ENCODE measurements around the gene LKAAEAR1.
"Not testable (repeated sequence)": the region's sequence is repeated elsewhere in the genome, so short reads cannot be mapped to it uniquely, and the experiment has no call there.

The LKAAEAR1 gene, protein sequence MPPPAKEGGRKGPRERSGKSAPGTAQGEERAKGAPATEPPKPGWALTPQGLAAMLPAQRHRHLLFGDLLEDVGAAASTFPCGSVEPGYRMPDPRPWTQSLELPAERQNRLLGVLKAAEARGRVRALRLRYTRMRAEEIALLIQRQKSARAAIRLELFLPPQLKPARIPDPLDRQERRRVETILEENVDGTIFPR

DNA sequence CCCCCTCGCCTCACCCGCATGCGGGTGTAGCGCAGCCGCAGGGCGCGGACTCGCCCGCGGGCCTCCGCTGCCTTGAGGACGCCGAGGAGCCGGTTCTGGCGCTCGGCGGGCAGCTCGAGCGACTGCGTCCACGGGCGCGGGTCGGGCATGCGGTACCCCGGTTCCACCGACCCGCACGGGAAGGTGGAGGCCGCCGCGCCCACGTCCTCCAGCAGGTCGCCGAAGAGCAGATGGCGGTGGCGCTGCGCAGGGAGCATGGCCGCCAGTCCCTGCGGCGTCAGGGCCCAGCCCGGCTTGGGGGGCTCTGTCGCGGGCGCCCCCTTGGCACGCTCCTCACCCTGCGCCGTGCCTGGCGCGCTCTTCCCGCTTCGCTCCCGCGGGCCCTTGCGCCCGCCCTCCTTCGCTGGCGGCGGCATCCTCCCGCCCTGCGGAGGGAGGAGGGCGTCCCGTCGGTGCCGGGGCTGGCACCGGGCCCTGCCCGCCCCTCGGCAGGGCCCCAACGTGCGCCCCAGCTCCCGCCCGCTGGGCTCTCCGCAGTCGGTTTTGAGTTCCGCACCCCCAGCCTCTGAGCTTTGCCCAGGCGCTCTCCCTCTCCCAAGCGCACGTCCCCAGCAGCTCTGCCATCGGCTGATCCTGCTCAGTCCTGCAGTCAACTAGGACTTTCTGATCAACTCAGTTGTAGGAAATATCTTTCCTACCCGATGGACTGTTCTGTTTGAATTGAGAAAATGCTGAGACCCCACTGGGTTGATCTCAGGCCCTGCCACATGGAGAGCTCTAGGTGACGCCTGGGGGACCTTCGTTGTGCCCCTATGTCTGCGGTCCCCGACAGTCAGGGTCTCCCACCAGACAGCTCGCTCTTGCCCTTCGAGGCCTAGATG lies at the start of gene LKAAEAR1:
LKAAEAR1 (minus strand) TSS at position 595 of the 881 bp plus-strand sequence; CDS start at position 416, 179 bp downstream.
- no peak for DNase-seq

DNA sequence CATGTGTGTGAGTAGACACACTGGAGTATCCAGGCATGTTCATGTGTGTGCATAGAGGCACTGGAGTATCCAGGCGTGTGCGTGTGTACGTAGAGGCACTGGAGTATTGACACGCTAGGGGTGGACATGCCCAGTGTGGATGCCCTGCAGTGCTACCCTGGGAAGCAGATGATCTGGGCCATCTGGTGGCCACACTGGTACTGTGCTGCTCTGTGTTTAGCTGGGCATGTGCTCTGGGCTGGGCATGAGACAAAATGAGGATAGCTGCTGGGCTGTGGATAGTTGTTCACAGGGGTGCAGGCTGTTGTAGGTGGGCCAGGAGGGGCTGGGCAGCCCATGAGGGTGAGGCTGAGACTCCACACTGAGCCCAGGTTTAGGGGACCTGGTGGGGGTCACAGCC lies 47.2 kb upstream of the LKAAEAR1 start:
- DNase-seq: no peak

DNA sequence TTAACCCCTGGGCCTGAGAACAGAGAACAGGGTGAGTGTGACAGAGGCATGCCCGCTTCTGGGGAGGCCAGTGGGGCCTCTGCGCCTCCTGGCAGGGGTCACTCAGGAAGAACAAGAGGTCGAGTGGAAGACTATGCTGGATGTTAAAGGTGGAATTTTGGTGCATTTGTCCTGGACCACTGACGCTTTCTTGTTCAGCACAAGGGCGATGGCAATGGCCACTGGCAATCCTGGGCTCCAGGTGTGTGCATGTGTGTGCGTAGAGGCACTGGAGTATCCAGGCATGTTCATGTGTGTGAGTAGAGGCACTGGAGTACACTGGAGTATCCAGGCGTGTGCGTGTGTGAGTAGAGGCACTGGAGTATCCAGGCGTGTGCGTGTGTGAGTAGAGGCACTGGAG lies 46.7 kb upstream of the LKAAEAR1 start:
- DNase-seq: no peak

DNA sequence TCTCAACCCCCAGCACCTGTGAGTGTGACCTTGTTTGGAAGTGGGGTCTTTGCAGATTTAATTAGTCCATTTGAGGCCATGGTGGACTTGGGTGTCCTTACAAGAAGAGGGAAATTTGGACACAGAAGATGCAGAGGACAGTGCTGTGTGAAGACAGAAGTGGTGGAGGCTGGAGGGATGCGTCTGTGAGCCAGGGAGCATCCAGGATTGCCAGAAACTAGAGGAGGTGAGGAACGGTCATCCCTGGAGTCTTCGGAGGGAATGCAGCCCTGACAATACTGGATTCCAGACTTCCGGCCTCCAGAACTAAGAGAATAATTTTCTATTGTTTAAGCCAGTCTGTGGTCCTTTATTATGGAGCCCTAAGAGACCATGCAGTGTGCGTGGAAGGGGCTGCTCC lies 46.1 kb upstream of the LKAAEAR1 start:
- no peak for DNase-seq

DNA sequence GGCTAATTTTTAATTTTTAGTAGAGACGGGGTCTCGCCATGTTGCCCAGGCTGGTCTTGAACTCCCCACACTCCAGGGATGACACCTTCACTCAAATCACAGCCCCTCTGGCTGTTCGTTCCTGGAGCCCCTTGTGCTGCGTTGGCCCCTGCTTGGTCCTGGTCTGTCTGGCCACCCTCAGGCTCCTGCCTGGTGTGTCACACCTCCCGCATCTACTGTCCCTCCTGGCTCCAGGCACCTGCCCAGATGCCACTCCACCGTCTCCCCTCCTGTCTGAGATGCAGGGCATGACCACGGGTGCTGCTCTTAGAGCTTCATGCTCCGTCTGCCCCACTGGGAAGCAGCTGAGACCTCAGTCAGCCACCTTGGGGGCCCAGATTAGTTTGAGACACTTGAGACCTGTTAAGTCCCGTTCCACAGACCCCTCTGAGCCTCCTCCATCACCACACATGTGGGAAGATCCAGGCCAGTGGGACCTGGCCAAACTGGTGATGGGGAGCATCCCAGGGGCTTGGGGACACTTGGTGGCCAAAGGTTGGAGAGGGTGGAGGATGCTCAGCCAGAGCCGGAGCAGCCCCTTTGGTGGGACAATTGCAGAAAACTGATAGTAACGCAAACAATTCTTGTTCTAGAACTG lies 45.1 kb upstream of the LKAAEAR1 start:
- DNase-seq: no peak

DNA sequence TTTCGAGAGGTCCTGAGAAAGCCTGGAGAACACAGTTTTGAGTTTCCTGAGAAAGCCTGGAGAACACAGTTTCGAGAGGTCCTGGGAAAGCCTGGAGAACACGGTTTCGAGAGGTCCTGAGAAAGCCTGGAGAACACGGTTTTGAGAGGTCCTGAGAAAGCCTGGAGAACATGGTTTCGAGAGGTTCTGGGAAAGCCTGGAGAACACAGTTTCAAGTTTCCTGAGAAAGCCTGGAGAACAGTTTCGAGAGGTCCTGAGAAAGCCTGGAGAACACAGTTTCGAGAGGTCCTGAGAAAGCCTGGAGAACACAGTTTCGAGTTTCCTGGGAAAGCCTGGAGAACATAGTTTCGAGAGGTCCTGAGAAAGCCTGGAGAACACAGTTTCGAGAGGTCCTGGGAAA lies 39.3 kb upstream of the LKAAEAR1 start:
- not testable (repeated sequence) for DNase-seq

DNA sequence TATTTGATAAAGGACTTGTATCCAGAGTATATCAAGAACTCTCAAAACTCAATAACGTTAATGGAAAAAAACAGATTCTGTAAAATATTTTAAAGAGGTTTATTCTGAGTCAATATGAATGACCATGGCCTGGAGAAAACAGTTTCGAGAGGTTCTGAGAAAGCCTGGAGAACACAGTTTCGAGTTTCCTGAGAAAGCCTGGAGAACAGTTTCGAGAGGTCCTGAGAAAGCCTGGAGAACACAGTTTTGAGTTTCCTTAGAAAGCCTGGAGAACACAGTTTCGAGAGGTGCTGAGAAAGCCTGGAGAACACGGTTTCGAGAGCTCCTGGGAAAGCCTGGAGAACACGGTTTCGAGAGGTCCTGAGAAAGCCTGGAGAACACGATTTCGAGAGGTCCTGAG lies 38.7 kb upstream of the LKAAEAR1 start:
- not testable (repeated sequence) for DNase-seq

DNA sequence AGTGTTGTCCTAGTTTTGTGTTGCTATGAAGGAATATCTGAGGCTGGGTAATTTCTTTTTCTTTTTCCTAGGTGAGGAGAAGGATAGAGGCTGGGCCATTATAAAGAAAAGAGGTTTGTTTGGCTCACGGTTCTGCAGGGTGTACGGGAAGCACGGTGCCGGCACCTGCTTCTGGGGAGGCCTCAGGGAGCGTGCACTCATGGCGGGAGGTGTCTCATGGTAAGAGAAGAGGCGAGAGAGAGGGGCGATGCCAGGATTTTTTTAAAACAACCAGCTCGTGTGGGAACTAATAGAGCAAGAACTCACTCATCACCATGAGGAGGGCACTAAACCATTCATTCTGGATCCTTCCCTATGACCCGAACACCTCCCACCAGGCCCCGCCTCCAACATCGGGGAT lies 37.4 kb upstream of the LKAAEAR1 start:
- no peak for DNase-seq

DNA sequence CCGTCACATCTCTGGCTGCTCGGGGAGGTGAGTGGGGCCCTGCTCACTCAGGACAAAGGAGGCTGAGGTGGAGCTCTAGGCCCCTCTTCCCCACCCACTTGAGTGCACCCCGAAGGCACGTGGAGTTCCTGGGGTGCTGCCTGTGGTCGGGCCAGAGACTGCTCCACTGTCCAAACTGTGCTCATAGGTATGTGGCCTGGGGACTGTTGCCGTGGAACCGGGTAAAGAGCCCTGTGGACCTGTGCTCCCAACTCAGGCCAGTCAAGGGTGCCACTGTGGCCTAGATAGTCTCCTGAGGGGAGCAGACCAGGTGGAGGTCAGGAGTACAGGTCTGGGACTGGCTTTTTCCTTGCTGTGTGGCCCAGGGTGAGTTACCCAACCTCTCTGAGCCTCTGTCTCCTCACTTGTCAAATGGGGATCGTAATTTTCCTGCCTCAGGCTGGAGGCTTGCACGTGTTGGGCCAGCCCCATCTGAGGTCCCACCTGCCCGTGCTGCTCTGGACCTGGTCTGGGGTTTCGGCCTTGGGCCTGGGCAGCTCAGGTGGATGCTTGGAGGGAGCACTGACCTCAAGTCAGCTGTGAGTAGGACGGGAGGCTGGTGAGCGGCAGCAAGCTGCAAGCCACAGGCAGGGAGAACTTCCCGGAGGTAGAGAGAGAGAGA lies 35.6 kb upstream of the LKAAEAR1 start:
- DNase-seq: no peak

DNA sequence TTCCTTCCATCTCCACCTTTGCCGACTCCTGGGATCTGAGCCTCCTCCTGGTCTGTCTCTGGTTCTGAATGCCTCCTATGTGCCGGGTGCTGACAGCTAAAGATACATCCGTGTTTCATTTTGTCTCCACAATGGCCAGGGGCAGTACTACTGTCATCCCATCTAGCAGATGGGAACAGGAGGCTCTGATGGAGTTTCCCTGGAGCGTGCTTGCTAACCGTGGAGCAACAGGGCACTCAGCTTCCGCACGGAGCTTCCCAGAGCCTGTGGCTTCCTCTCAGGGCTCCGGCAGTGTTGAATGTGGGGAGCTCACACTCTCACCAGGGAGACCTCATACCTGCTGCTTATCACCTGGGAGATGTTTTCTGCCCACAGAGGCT lies 35.1 kb upstream of the LKAAEAR1 start:
- DNase-seq: no peak

DNA sequence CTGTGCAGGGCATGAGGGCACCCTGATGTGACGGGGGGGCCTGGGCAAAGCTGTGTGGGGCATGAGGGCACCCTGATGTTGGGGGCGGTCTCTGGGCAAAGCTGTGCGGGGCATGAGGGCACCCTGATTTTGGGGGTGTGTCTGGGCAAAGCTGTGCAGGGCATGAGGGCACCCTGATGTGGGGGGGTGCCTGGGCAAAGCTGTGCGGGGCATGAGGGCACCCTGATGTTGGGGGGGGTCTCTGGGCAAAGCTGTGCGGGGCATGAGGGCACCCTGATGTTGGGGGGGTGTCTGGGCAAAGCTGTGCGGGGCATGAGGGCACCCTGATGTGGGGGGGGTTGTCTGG lies 33.2 kb upstream of the LKAAEAR1 start:
- DNase-seq: not testable (repeated sequence)

DNA sequence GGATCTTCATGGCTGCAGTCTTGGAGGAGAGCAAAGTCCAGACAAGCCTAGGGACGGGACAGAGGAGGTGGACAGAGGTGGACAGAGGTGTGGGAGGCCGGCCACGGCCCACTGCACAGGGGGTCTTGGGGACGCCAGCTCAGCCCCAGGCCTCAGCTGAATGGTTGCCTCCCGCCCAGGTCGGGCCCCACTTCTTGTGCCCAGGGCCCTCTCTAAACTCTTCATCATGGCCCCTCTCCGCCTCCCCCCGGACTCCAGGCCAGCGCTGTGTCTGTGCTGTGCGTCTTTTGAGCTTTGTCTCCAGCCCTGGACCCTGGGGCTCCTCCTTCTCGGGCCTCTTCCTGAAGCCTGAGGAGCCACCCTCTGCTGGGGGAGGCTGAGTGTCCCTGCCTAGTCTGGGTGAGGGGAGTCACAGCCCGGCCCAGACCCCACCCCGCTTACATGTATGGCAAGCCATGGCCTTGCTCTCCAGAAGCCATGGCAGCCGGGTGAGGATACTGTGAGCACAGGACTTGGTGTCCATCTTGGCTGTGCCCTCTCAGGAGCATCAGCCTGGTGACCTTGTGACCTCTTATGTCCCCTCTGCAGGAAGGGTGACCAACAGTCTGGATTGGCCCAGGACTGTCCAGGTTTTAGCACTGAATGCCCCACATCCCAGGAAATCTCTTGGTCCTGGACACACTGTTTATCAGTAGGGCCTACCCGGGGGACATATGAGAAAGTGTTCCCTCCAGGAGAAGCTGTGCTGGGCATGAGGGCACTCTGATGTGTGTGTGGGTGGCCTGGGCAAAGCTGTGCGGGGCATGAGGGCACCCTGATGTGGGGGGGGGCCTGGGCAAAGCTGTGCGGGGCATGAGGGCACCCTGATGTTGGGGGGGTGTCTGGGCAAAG lies 32.6 kb upstream of the LKAAEAR1 start:
- no peak for DNase-seq

DNA sequence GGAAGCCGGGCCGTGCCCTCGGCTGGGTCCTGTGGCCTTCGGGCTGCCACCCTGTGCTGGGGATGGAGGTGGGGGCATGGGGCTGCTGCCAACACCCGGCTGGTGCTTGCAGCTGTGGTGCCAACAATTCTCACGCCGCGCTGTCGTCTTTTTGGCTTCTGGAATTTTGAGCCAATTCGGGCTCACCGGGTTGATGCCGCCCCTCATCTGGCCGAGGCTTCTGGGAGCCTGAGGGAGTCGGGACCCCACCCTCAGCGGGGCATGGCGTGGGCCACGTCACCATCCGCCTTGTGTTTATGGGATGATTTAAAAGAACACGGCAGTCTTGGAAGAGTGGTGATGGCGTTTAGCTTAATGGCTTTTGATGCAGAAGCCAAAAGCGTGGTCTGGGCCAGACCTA lies 31.8 kb upstream of the LKAAEAR1 start:
- DNase-seq: no peak

DNA sequence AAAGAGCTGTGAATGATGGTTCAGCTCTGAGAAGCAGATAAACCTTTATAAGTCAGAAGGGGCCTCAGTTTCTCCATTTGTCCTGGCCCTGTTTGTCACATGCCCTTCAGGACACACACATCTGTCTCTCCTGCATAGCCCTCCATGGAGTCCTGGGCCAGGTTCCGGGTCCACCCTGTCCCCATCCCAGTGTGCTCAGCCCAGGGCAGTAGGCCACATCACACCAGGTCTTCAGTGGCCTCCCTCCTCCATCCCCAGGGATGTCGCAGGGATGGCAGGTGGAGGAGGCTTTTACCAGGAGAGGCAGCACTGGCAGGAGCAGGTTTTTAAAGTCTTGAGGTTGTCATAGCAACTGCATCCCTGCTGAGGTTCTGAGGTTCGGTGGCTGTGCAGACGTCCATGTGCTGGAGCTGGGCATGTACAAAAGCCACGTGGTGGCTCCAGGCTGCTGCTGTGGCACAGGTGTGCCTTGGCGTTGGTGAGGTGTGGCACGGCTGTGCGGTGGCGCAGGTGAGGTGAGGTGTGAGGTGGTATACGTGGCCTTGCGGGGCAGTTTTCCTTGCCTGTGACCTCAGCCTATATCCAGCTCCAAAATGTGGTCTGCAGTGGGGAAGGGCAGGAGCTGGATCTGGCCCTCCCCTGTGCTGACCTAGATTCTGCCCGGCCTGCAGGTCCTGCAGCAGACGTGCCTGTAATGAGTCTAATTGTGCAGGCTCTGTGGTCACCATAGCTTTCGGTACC lies 31.1 kb upstream of the LKAAEAR1 start:
- DNase-seq: no peak

DNA sequence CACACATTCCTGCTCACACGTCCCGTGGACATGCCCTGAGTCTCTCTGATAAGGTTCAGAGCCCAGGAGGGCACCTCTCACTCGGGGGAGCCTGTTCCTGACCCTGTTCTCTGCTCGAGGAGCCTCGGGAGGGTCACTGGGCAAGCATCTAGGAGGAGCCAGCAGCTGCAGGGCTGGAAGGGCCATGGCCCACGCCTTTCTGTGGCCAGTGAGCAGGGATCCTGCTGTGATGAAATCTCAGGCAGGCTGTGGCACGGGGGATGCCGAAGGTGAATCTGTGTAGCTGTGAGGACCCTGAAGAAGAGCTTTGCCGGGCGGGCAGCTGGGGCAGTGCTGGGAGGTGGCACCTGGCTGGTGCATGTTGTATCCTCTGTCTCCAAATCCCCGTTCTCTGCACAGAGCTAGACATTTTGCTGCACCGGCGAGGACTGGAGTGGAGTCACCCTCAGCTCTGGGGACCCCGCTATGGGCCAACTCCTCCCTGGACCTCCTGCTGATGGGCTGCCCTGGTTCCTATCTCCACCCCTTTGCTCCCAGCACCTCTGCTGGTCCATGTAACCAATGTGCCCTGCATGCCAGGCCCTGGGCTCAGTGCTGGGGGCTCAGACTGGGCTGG lies 30.3 kb upstream of the LKAAEAR1 start:
- no peak for DNase-seq

DNA sequence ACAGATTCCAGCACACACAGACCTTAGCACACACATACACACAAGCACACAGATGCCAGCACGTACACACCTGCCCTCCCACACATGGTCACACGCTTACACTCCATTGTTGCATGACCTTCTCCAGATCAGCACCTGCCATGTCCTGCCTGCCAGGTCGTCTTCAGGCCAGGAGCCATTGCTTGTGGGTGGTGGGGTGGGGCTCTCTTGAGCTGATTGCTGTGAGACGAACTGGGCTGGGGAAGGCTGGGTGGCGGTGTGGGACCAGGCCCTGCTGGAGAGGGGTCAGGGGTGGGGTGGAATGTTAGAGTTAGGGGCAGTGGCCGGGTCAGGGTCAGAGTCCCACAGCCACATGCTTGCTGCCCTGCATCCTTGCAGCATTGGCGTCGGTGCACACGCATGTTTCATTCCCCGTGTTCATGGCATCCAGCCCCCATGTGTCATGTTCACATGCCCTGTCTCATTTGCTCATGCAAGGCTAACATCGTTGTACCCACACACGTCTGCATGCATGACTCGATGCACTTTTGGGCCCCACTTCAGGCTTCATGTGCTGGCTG lies 29.7 kb upstream of the LKAAEAR1 start:
- no peak for DNase-seq

DNA sequence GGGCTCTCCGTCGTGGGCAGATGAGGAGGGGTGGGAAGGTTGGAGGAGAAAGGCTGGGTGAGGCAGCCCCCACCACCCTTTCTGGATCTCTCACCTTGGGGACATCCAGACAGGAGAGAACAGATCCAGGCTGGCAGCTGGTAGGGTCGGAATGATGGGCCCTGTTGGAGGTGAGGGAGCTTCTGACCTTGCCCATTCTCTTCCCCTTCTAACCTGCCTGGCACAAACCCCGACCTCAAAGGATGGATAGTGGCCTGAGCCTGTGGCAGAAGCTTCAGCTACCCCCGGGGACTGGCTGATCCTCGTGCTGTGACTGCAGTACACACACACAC lies 29.2 kb upstream of the LKAAEAR1 start:
- no peak for DNase-seq

DNA sequence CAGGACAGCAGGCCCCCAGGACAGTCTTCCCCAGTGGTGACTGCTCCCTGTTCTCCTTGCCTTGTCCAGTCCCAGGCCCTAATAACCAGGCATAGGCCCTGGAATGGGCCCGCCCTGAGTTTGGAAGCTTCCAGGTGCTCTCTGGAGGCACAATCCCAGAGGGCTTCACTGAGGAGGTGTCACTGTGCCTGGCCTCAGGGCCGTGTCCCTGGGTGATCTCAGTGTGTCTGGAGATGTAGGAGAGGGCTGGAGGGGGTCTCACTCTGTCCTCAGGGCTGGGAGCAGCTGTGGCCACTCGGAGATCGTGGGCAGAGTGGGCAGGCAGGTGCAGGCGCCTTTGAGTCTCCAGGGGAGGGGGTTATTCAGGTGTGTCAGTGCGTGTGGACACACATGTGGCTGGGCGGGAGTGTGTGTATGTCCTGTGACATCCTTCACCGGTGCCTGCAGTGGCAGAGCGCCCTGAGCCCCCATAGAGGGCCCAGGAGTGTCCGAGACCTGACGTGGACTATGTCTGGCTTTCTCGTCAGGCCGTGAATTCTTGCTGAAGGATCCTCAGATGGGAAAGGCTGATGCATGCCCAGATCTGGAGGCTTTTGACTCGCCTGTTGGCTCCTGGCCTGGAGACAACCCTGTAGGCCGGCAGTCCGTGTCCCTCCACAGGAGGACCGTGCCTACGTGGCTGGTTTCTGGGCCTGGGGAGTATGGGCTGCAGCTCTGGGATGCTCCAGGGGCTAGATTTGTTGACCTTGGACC lies 28.7 kb upstream of the LKAAEAR1 start:
- no peak for DNase-seq

DNA sequence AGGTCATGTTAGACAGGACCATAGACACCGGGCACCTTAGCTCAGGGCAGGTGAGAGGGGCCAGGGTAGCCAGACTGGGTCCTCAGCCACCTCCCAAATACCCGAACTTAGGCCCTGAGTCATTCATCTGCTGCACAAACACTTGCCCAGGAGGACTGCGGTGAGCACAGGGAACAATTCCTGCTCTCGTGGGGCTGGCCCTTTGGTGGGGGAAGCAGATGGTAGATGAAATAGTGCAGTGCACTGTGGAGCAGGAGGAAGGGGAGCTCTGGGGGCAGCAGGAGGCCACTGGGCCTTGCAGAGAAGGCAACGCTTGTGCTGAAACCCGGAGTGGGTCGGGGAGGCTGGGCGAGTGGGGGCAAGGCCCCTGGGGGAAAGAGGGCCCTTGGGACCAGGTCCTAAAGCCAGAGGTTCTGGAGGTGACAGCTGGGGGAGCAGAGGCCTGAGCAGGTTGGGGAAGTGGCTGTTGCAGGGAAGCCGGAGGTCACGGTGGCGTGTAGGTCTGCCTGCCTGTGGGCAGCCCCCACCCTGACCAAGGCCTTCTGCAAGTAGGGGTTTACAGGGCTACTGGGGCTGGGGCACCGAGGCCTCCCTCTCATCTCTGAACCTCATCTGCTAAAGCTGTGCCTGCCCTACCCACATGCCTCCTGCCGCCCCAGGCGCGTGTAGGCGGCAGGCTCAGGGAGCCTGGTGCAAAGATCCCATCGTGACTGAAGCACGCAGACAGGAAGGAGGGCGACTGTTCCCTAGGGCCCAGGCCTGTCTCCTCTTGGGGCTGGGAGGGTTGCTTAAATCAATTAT lies 27.8 kb upstream of the LKAAEAR1 start:
- no peak for DNase-seq

Data from stimulated activated CD4-positive, alpha-beta T cell treated with anti-CD3 and anti-CD28 coated beads, Interleukin-1b, Interleukin-23, amount 100 ng/mL, for 48 hours (primary cell).